A673 (cell line): Measurements from ENCODE around the gene SEMG1. TPM values are rescaled to one million over a fixed set of nuclear protein-coding genes. Genes with fewer than 3 reads are reported as not detected.

Experiments used
- BruUV-seq: library from RNA; stranded (reverse); fragments of 400-500 nt; replicated peaks from 2 replicates; lab custom pipeline; 2021; lab: Mats Ljungman, UMichigan
- CTCF ChIA-PET: fragments of 300-600 bp; sonication (Branson Sonifier 250); formaldehyde crosslinking; loops from one replicate; lab custom pipeline; 2022; ENCODE audit warnings: antibody characterized with exemption; lab: Charles Lee
- POLR2A ChIA-PET: fragments of 300-600 bp; sonication (Branson Sonifier 250); formaldehyde crosslinking; loops from one replicate; lab custom pipeline; 2022; ENCODE audit warnings: antibody characterized with exemption; ENCODE audit not compliant: low non-redundant PET; lab: Charles Lee
- DNase-seq: peaks from one replicate; pipeline ENCODE4 v3.0.0-alpha.2; 2015; ENCODE audit warnings: low spot score
- H3K27ac ChIP-seq: fragments of 200-600 bp; sonication (generic); 2 replicates; pipeline ENCODE4 v1.5.1; 2016; ENCODE audit warnings: mixed run types, low read depth, mild to moderate bottlenecking, mixed read lengths, antibody characterized with exemption, low read length; ENCODE audit not compliant: poor library complexity, severe bottlenecking
- H3K27me3 ChIP-seq: fragments of 200-600 bp; sonication (generic); replicated peaks from 2 replicates; pipeline ENCODE4 v1.6.1; 2017; ENCODE audit warnings: mixed run types, low read depth, mild to moderate bottlenecking, mixed read lengths, antibody characterized with exemption, low read length; ENCODE audit not compliant: insufficient read depth, poor library complexity
- H3K36me3 ChIP-seq: fragments of 200-600 bp; sonication (generic); 2 replicates; pipeline ENCODE4 v1.6.1; 2016; ENCODE audit warnings: mixed run types, mild to moderate bottlenecking, mixed read lengths, antibody characterized with exemption, low read length; ENCODE audit not compliant: insufficient read depth, poor library complexity, severe bottlenecking
- H3K4me1 ChIP-seq: fragments of 200-600 bp; sonication (generic); 2 replicates; pipeline ENCODE4 v1.6.1; 2017; ENCODE audit warnings: mixed run types, mild to moderate bottlenecking, mixed read lengths, antibody characterized with exemption, low read length; ENCODE audit not compliant: insufficient read depth, poor library complexity, severe bottlenecking
- H3K4me3 ChIP-seq: fragments of 200-600 bp; sonication (generic); 2 replicates; pipeline ENCODE4 v1.5.1; 2016; ENCODE audit warnings: low read depth, mixed run types, mild to moderate bottlenecking, mixed read lengths, low read length; ENCODE audit not compliant: poor library complexity, severe bottlenecking
- H3K9me3 ChIP-seq: fragments of 200-600 bp; sonication (generic); 2 replicates; pipeline ENCODE4 v1.6.1; 2016; ENCODE audit warnings: mixed run types, low read depth, mild to moderate bottlenecking, mixed read lengths, antibody characterized with exemption, low read length; ENCODE audit not compliant: poor library complexity, severe bottlenecking
- EZH2 ChIP-seq: fragments of 200-600 bp; sonication (generic); IDR thresholded peaks from 2 replicates; pipeline ENCODE4 v1.6.1; 2017; ENCODE audit warnings: borderline replicate concordance, low read depth, mild to moderate bottlenecking, mixed read lengths, antibody characterized with exemption, low read length; ENCODE audit not compliant: poor library complexity, severe bottlenecking
- intact Hi-C: fragments of 100-400 bp; cut with micrococcal nuclease; formaldehyde crosslinking; loops from one replicate; pipeline ENCODE4 v1.10.0; 2022; ENCODE audit not compliant: unreplicated experiment
- total RNA-seq: library from RNA; stranded (reverse); gene quantifications from 2 replicates; pipeline ENCODE4 v1.2.3, GENCODE V29; 2021
- TF ChIP-seq, protein P1 (sequence below): fragments of 300-800, 200-600 bp; sonication (generic); conservative IDR thresholded peaks from 2 replicates; pipeline ENCODE4 v1.5.1; 2017; ENCODE audit warnings: low read depth, mild to moderate bottlenecking, antibody characterized with exemption, low read length, moderate library complexity, mixed read lengths

Gene SEMG1
- total RNA-seq, 1 experiment from 2014 or later: 5.5 TPM

DNA sequence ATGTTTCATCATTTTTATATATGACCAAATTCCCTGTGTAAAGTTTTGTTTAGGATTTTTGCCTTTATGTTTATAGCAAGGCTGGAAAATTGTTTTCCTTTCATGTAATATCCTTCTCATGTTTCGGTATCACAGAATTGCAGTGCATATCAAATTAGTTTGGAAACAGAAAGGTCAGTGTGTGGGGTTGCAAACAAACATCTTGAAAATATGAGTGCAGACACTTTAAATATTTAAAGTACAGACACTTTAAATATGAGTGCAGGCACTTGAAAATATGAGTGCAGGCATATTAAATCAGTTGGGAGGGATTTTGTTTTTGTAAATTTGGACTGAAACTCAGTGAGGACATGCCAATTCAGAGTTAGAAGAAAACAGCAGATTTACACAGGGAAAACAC, 41.0 kb downstream of the SEMG1 start:
- intact Hi-C loops: no loop called here
- Histone ChIP-seq H3K4me1 (no peaks in the 10 kb centered on the region), H3K4me3 (no peak overlapping the region), H3K27ac (no peak overlapping the region), H3K9me3 (no peaks in the 10 kb centered on the region), H3K36me3 (no peaks in the 10 kb centered on the region), H3K27me3 (peaks cover 78% of the 10 kb centered on the region)
- BruUV-seq: no TSS peak
- no peak for TF ChIP-seq EZH2
- TF ChIP-seq, protein P1, sequence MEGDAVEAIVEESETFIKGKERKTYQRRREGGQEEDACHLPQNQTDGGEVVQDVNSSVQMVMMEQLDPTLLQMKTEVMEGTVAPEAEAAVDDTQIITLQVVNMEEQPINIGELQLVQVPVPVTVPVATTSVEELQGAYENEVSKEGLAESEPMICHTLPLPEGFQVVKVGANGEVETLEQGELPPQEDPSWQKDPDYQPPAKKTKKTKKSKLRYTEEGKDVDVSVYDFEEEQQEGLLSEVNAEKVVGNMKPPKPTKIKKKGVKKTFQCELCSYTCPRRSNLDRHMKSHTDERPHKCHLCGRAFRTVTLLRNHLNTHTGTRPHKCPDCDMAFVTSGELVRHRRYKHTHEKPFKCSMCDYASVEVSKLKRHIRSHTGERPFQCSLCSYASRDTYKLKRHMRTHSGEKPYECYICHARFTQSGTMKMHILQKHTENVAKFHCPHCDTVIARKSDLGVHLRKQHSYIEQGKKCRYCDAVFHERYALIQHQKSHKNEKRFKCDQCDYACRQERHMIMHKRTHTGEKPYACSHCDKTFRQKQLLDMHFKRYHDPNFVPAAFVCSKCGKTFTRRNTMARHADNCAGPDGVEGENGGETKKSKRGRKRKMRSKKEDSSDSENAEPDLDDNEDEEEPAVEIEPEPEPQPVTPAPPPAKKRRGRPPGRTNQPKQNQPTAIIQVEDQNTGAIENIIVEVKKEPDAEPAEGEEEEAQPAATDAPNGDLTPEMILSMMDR: no peak
- POLR2A ChIA-PET: no interaction called here
- DNase-seq: no peak
- CTCF ChIA-PET: no interaction called here

DNA sequence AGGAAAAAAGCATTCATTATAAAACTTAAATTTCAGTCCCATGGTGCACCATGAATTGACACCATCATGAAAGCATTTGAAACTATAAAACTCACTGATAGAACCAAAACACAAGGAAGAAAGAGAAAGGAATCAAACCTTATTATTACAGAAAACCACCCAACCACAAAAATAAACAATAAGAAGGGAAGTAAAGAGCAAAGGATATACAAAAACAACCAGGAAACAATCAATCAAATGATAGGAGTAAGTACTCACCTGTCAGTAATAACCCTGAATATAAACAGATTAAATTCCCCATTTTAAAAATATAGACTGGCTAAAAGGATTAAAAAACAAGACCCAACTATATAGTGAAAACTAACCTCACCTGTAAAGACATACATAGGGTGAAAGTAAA, 41.8 kb downstream of the SEMG1 start:
- POLR2A ChIA-PET: no interaction called here
- CTCF ChIA-PET: no interaction called here
- no TSS peak for BruUV-seq
- TF ChIP-seq EZH2: no peak
- TF ChIP-seq, protein P1: no peak
- Histone ChIP-seq H3K27ac (no peak overlapping the region), H3K27me3 (peaks cover 70% of the 10 kb centered on the region), H3K4me1 (no peaks in the 10 kb centered on the region), H3K9me3 (no peaks in the 10 kb centered on the region), H3K36me3 (no peaks in the 10 kb centered on the region), H3K4me3 (no peak overlapping the region)
- intact Hi-C loops: no loop called here
- no peak for DNase-seq

DNA sequence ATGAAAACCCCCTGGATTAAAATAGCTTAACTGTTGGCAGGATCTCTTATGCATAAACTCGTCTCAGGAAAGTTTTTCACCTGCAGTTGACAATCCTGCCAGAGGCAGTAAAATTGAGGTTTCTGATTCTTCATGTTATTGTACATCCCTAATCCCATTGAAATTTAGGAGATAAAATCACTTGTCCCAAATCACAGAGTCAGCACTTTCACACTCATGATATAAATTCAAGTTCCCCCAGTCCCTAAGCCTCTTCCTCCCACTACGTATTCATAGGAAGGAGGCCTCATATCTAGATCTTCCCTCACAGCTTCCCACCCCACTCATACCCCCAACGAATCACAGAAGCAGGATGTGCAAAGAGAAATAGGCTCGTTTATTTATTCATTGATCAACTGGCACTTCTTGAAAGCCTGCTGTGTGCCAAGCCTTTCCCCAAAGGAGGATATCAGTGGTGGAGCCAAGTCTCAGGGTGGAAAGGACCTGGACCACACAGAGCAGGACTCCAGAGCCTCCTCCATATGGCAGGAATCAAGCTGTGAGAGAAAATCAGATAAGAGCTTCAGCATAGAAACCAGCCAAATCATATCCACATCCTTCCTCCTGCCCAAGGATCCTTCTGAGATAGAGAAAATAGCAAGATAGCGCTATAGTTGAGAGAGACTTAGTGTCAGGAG, 45.2 kb downstream of the SEMG1 start:
- Histone ChIP-seq H3K9me3 (no peaks in the 10 kb centered on the region), H3K27ac (no peak overlapping the region), H3K27me3 (peaks cover 39% of the 10 kb centered on the region), H3K4me3 (no peak overlapping the region), H3K4me1 (no peaks in the 10 kb centered on the region), H3K36me3 (no peaks in the 10 kb centered on the region)
- intact Hi-C loops: no loop called here
- TF ChIP-seq, protein P1: no peak
- no peak for TF ChIP-seq EZH2
- no TSS peak for BruUV-seq
- ChIA-PET POLR2A (no interaction called here), CTCF (no interaction called here)
- no peak for DNase-seq
